Measurements from ENCODE around the gene MRPL12. TPM values are rescaled to one million over a fixed set of nuclear protein-coding genes. Genes with fewer than 3 reads are reported as not detected.

Gene MRPL12
- polyA plus RNA-seq, 3 donors: 21.2 to 57.0 (median 38.3) TPM

GRCh38 chr17:81665205-81666091 is 37.7 kb upstream of the MRPL12 start:
- H2AFZ ChIP-seq (ENCODE audit: insufficient read depth, low read depth, low read length, poor library complexity, severe bottlenecking): peak overlapping the region; percentile 94
- H3K79me2 ChIP-seq (ENCODE audit: insufficient read depth, low read length): peaks cover 52% of the 10 kb centered on the region
- Mint-ChIP-seq H3K9me3 (peaks cover 0 to under 1% (median 0%) of the 10 kb centered on the region in 7 donors), H3K4me1 (peaks cover 24% of the 10 kb centered on the region), H3K4me3 (peak overlapping the region; percentile 92 to 99), H3K36me3 (peaks cover 21 to 39% of the 10 kb centered on the region in 2 donors), H3K27ac (peak overlapping the region; percentile 62 to 97 (median 96)), H3K27me3 (ENCODE audit: low read depth in 3 of 3) (peaks cover 0 to 4% (median 0%) of the 10 kb centered on the region in 3 donors)
- peaks cover 24 to 30% of the 10 kb centered on the region in 2 donors for H3K4me1 ChIP-seq (ENCODE audit: control insufficient read depth in 1 of 2, insufficient read depth in 2 of 2, low read length in 2 of 2)
- no peaks in the 10 kb centered on the region for H4K20me1 ChIP-seq (ENCODE audit: insufficient read depth, low read length)
- 52% methylated on average over 29 of the region's 30 CpGs for WGBS (ENCODE audit: insufficient coverage)
- peak overlapping the region; percentile 93 for H3K9ac ChIP-seq (ENCODE audit: insufficient read depth, low read length, poor library complexity, severe bottlenecking)
- no peaks in the 10 kb centered on the region for H3K9me3 ChIP-seq (replicated peaks in 1 of 2; ENCODE audit: control insufficient read depth in 1 of 2, insufficient read depth in 1 of 2, low read length in 2 of 2)
- no peak for TF ChIP-seq CTCF (IDR thresholded peaks at IDR 0.05)
- H3K27ac ChIP-seq (ENCODE audit: low read depth in 1 of 2, low read length in 2 of 2): peak overlapping the region; percentile 76 to 89
- intact Hi-C loops (cut with micrococcal nuclease): loop anchor here (1.0 to 5.0 kb wide), 3 partner anchors 18 to 47 kb away; partner anchors contain the start of genes ARL16 (in 1 of the 2), MRPL12 (in 1 of the 2) and SLC25A10 (in 1 of the 2)
- H3K4me3 ChIP-seq (replicated peaks in 1 of 3; ENCODE audit: low read depth in 2 of 3, low read length in 3 of 3): peak overlapping the region; percentile 63 to 91 (median 75)
- peak overlapping the region; percentile 86 for H3K4me2 ChIP-seq (replicated peaks; ENCODE audit: extremely low read depth, low read length, poor library complexity, severe bottlenecking)
- H3K27me3 ChIP-seq (ENCODE audit: control insufficient read depth in 2 of 2, insufficient read depth in 2 of 2, low read length in 2 of 2): no peaks in the 10 kb centered on the region
- peak in 2 of 3 donors; percentile 29 to 65 for DNase-seq
- H3K36me3 ChIP-seq (replicated peaks in 1 of 2; ENCODE audit: control insufficient read depth in 1 of 2, insufficient read depth in 2 of 2, low read length in 2 of 2): peaks cover 11 to 30% of the 10 kb centered on the region in 2 donors

GRCh38 chr17:81666092-81666341 is 37.1 kb upstream of the MRPL12 start:
- H3K36me3 Mint-ChIP-seq: peaks cover 21 to 45% of the 10 kb centered on the region in 2 donors
- H3K4me3 Mint-ChIP-seq: peak overlapping the region; percentile 92 to 99
- intact Hi-C loops (cut with micrococcal nuclease): loop anchor here (1.0 to 5.0 kb wide), 3 partner anchors 17 to 46 kb away; partner anchors contain the start of genes ARL16 (in 1 of the 2), MRPL12 (in 1 of the 2) and SLC25A10 (in 1 of the 2)
- H3K27me3 Mint-ChIP-seq (ENCODE audit: low read depth in 3 of 3): peaks cover 0 to 4% (median 0%) of the 10 kb centered on the region in 3 donors
- H3K9me3 Mint-ChIP-seq: no peaks in the 10 kb centered on the region
- DNase-seq: peak; percentile 13 to 32 (median 21)
- Histone ChIP-seq H4K20me1 (ENCODE audit: insufficient read depth, low read length) (no peaks in the 10 kb centered on the region), H3K27me3 (ENCODE audit: control insufficient read depth in 2 of 2, insufficient read depth in 2 of 2, low read length in 2 of 2) (no peaks in the 10 kb centered on the region), H3K9ac (ENCODE audit: insufficient read depth, low read length, poor library complexity, severe bottlenecking) (peak overlapping the region; percentile 93), H3K27ac (ENCODE audit: low read depth in 1 of 2, low read length in 2 of 2) (peak overlapping the region; percentile 76 to 89), H3K9me3 (replicated peaks in 1 of 2; ENCODE audit: control insufficient read depth in 1 of 2, insufficient read depth in 1 of 2, low read length in 2 of 2) (no peaks in the 10 kb centered on the region), H2AFZ (ENCODE audit: insufficient read depth, low read depth, low read length, poor library complexity, severe bottlenecking) (peak overlapping the region; percentile 94), H3K36me3 (replicated peaks in 1 of 2; ENCODE audit: control insufficient read depth in 1 of 2, insufficient read depth in 2 of 2, low read length in 2 of 2) (peaks cover 15 to 36% of the 10 kb centered on the region in 2 donors), H3K79me2 (ENCODE audit: insufficient read depth, low read length) (peaks cover 53% of the 10 kb centered on the region), H3K4me1 (ENCODE audit: control insufficient read depth in 1 of 2, insufficient read depth in 2 of 2, low read length in 2 of 2) (peaks cover 24 to 30% of the 10 kb centered on the region in 2 donors), H3K4me2 (replicated peaks; ENCODE audit: extremely low read depth, low read length, poor library complexity, severe bottlenecking) (peak overlapping the region; percentile 86), H3K4me3 (replicated peaks in 1 of 3; ENCODE audit: low read depth in 2 of 3, low read length in 3 of 3) (peak overlapping the region; percentile 63 to 91 (median 75))
- WGBS (ENCODE audit: insufficient coverage): under 1% methylated on average over 16 of the region's 16 CpGs
- H3K4me1 Mint-ChIP-seq: peaks cover 24% of the 10 kb centered on the region
- H3K27ac Mint-ChIP-seq: peak overlapping the region; percentile 62 to 97 (median 96)
- TF ChIP-seq CTCF (IDR thresholded peaks at IDR 0.05): no peak

Measured in CD14-positive monocyte (primary cell).